SH-SY5Y (cell line): ENCODE data around the gene PPM1E.

Source experiments
- GATA2 ChIP-seq: IDR thresholded peaks from 2 replicates; pipeline ENCODE4 v1.6.1; 2011; ENCODE audit warnings: mild to moderate bottlenecking, low read depth, low read length
- GATA3 ChIP-seq: IDR thresholded peaks from 2 replicates; pipeline ENCODE4 v1.6.1; 2011; ENCODE audit warnings: low read depth, mild to moderate bottlenecking, low read length, moderate library complexity

GRCh38 chr17:58965221-58965620, 209.6 kb downstream of the PPM1E start:
- TF ChIP-seq GATA2 = no peak
- TF ChIP-seq GATA3 = no peak
